RWPE1 (cell line): ENCODE results near the gene AK2.

Experiments
- CTCF ChIA-PET: fragments of 350-600 bp; sonication (Branson Sonifier 250); formaldehyde crosslinking; extraction: SDS; loops from one replicate; lab custom pipeline; 2021; lab: Yijun Ruan, JAX
- POLR2A ChIA-PET: fragments of 400-600 bp; formaldehyde crosslinking; extraction: SDS; loops from one replicate; lab custom pipeline; 2020; ENCODE audit warnings: antibody characterized with exemption; ENCODE audit not compliant: low non-redundant PET; lab: Yijun Ruan, JAX
- DNase-seq: peaks from one replicate; pipeline ENCODE4 v3.0.0; 2012; ENCODE audit warnings: low spot score
- H3K27ac ChIP-seq: fragments of 450-650 bp; 2 replicates; pipeline ENCODE4 v1.5.1; 2017
- CTCF ChIP-seq: fragments of 450-650 bp; conservative IDR thresholded peaks from 2 replicates; pipeline ENCODE4 v1.5.1; 2017; ENCODE audit warnings: low read depth, mild to moderate bottlenecking

AK2 gene

GRCh38 chr1:32965251-32965747 is 71.4 kb downstream of the AK2 start:
- peak overlapping the region; percentile 92 for H3K27ac ChIP-seq
- DNase-seq = no peak
- ChIA-PET CTCF (interaction anchor here (0.6 kb wide), 1 partner anchor 52 kb away, joined by 4 read pairs; no protein-coding TSS in a partner anchor), POLR2A (interaction anchor here (2.5 kb wide), 1 partner anchor 13 kb away, joined by 11 read pairs; no protein-coding TSS in a partner anchor)
- TF ChIP-seq CTCF = no peak

DNA sequence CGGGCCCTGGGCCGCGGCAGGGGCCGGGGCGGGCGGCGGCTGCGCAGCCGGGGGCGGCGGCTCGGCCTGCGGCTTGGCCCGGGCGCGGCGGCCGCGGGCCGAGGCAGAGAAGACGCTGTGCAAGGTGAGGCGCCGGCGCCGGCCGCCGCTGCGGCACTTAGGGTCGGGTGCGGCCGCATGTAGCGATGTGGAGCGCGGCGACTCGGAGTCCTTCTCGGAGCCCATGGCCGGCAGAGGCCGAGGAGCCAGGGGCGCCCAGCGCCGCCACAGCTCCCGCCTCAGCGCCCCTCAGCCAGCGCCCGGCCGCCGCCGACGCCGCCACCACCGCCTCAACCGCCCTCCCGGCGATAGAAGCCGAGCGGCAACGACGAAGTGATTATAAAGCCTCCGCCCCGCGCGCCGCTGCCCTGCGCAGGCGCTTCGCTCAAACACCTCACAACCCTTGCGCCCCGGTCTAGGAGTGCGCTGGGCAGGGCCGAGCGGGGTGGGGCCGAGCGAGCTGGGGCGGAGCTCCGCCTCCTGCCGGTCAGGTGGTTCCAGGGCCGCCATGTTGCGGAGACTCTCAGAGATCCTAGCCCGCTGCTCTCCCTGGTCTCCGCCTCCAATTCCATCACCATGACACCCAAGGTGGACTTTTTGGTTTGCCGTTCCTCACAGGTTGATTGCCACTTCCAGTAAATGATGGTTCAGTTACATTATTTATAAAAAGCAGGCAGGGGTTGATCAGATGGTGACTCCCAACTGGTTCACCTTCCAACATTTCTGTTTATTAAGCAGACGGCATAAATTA is 72.0 kb downstream of the AK2 start, which contains the start of gene RNF19B:
TSS of gene RNF19B (minus strand) at position 349 of the 790 bp plus-strand sequence. CDS start at position 225, 124 bp downstream.
- peak; percentile 97 for DNase-seq
- CTCF ChIA-PET = interaction anchor here (0.6 kb wide), 1 partner anchor 51 kb away, joined by 4 read pairs; no protein-coding TSS in a partner anchor
- POLR2A ChIA-PET = interaction anchor here (0.6 to 2.5 kb wide), 6 partner anchors 12 to 201 kb away, joined by 3 to 11 read pairs (median 4); no protein-coding TSS in a partner anchor
- peak within 1 kb of the TSS; percentile 92 for H3K27ac ChIP-seq
- TF ChIP-seq CTCF = no peak

DNA sequence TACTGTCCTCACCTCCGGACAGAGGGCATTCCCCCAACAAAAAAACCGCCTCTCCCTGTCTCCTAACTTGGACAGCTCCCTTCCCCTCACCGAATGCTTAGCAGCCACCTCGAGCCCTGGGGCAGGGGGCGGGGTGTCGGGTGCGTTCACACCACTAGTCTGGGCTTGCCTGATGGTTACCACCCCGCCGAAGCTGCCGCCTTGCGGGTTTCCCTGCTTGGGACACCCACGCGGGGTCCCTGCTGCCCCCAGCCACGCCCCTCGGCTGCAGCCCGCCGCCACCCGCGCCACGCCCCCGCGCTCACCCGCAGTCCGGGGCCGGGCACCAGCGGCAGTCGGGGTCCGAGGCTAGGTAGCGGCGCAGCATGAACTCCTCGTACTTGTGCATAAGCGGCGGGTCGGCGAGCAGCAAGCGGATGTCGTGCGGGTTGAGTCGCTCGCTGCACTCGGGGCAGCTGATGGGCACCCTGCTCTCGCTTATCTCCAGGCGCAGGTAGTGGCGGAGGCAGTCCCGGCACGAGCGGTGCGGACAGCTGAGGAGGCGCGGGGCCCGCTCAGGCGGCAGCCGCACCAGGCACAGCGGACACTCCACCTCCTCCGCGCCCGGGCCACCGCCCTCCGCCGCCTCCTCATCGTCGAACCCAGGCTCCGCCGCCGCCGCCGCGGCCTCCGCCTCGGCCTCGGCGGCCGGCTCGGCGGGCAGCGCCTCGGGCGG is 72.8 kb downstream of the AK2 start:
- ChIA-PET CTCF (interaction anchor here (0.6 to 0.8 kb wide), 2 partner anchors 11 to 466 kb away, joined by 3 to 5 read pairs; no protein-coding TSS in a partner anchor), POLR2A (interaction anchor here (0.6 to 2.5 kb wide), 8 partner anchors 10 to 61 kb away, joined by 3 to 11 read pairs (median 4); no protein-coding TSS in a partner anchor)
- peak; percentile 90 for DNase-seq
- H3K27ac ChIP-seq = peak overlapping the region; percentile 92
- no peak for TF ChIP-seq CTCF

DNA sequence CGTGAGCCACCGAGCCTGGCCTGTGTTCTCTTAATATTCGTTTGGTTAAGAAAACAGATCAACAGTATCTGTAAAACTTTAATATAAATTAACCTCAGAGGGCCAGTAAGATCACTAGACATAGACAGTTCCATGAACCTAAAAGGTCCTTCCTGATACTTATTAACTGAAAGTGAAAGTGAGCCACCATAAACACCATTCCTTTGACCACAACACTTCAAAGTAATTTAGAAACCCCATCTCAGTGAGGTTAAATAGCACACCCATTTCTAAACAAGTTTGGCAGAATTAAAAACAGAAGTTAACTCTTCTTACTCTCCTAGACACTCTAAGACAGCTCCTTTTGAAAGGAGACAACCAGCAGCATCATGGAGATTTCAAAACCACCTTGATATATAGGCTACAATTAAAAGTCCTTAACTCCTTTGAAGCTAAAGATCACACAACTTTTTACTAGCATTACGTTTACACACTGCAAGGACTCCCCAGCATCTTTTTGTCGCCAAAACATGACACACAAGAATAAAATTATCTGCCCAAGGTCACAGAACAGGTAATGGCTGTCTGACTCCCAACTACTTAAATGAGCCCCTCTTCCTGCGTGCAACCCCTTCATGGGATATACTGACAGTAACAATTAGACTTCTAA is 74.3 kb downstream of the AK2 start:
- ChIA-PET POLR2A (interaction anchor here (0.7 kb wide), 1 partner anchor 20 kb away, joined by 3 read pairs; no protein-coding TSS in a partner anchor), CTCF (interaction anchor here (1.0 kb wide), 1 partner anchor 45 kb away, joined by 5 read pairs; no protein-coding TSS in a partner anchor)
- no peak for TF ChIP-seq CTCF
- H3K27ac ChIP-seq = peak overlapping the region; percentile 61
- DNase-seq = no peak

DNA sequence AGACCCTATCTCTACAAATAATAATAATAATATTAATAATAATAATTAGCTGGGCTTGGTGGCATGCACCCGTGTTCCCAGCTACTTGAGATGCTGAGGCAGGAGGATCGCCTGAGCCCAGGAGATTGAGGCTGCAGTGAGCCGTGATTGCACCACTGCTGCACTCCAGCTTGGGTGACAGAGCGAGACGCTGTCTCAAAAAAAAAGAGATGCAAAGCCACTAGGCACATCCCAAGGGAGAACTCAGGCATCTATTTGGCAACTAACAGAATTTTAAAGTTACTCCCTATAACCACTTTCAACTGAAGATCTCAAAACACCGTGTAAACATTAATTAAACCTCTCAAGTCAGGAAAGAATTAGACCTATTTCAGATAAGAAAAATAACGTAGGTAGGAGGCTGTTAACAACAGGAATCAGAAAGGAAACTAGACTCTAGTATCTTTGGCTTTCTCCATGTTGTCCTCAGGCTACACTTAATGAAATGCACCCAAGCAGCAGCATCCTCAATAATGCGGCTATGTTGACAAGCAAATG is 75.8 kb downstream of the AK2 start:
- TF ChIP-seq CTCF = no peak

More for the DNA sequence above, 75.8 kb downstream of the AK2 start:
- DNase-seq = no peak
- ChIA-PET CTCF (interaction anchor here (0.7 kb wide), 1 partner anchor 89 kb away, joined by 5 read pairs; no protein-coding TSS in a partner anchor), POLR2A (no interaction called here)
- no peak overlapping the region for H3K27ac ChIP-seq
